Right cardiac atrium (tissue), 5 donors: ENCODE measurements around the gene IL24. TPM values are rescaled to one million over a fixed set of nuclear protein-coding genes. Genes with fewer than 3 reads are reported as not detected.
"Not testable (repeated sequence)": the region's sequence is repeated elsewhere in the genome, so short reads cannot be mapped to it uniquely, and the experiment has no call there.

Experiments
- ATAC-seq, 2 donors: fragments of 200-7000 bp; cut with Tn5 transposase; one replicate each; pipeline versions ENCODE4 v1.8.0 to v1.9.1; 2020; ENCODE audit warnings: moderate library complexity in 2 of 2, mild to moderate bottlenecking in 1 of 2
- DNase-seq, 3 donors: peaks; one replicate each; pipeline ENCODE4 v3.0.0-alpha.2; 2020
- H3K27ac ChIP-seq: one replicate; pipeline ENCODE4 v1.5.1; 2013; ENCODE audit warnings: mild to moderate bottlenecking, low read length, control low read depth, moderate library complexity
- H3K27me3 ChIP-seq: one replicate; pipeline ENCODE4 v1.6.1; 2013; ENCODE audit not compliant: control insufficient read depth, insufficient read depth
- H3K4me1 ChIP-seq: one replicate; pipeline ENCODE4 v1.6.1; 2013; ENCODE audit warnings: low read length; ENCODE audit not compliant: control insufficient read depth, insufficient read depth
- H3K4me3 ChIP-seq: one replicate; pipeline ENCODE4 v1.5.1; 2013; ENCODE audit warnings: low read length, control low read depth
- H3K9me3 ChIP-seq: one replicate; pipeline ENCODE4 v1.6.1; 2013; ENCODE audit warnings: low read length; ENCODE audit not compliant: control insufficient read depth
- WGBS: extraction: QIAGEN DNeasy Blood & Tissue Kit; methylation state at CpG from one replicate; pipeline ENCODE4 v1.1.7; 2013; 5-methylcytosine and 5-hydroxymethylcytosine counted together
- intact Hi-C, 4 donors: fragments of 100-400 bp; cut with DNase I; formaldehyde crosslinking; loops; one replicate each; pipeline versions ENCODE4 v1.11.0 to v1.14.0; 2022 to 2023
- long read RNA-seq, 4 donors: library from polyadenylated mRNA; unstranded; transcript quantifications; one replicate each; pipeline ENCODE4 v2.0.0, GENCODE V29; 2020 to 2021
- polyA plus RNA-seq: library from polyadenylated mRNA; stranded (reverse); fragments of 200-250 nt; gene quantifications from one replicate; pipeline ENCODE4 v1.2.3, GENCODE V29; 2013
- total RNA-seq, 4 donors: library from RNA; stranded (reverse); fragmentation: NEBNext Ultra II Directional; extraction: Animal tissue kit (Norgen Biotek cat#: 25700); gene quantifications; one replicate each; pipeline ENCODE4 v1.2.1, GENCODE V29; 2021
- donor health status: healthy with polysubstance abuse.
- donor health status: DM: no; HTN: yes; CAD: no.
- donor health status: DM: no; HTN: no; CAD: no.
- donor health status: DM: no; HTN: yes; CAD: no; lungs with severe emphysema.
- donor health status: DM: yes; HTN: yes; CAD: no.

IL24 gene
- total RNA-seq = not detected
- polyA plus RNA-seq = not detected
- long read RNA-seq, donor 1 = 0 reads
- long read RNA-seq, donor 2 = 0 reads
- long read RNA-seq, donor 3 = 0 reads
- long read RNA-seq, donor 4 = 0 reads

GRCh38 chr1:206897175-206897574, at the start of gene IL24:
Gene IL24 (plus strand): TSS chr1:206897443. CDS start chr1:206897833, 390 bp downstream.
- H3K27ac ChIP-seq = no peak within 1 kb of the TSS
- H3K4me3 ChIP-seq = no peak within 1 kb of the TSS
- H3K27me3 ChIP-seq = no peaks in the 10 kb centered on the region
- WGBS = 73% methylated on average over 4 of the region's 4 CpGs
- ATAC-seq = no peak
- DNase-seq = no peak
- intact Hi-C loops = no loop called here
- no peaks in the 10 kb centered on the region for H3K4me1 ChIP-seq
- H3K9me3 ChIP-seq = no peaks in the 10 kb centered on the region

- Histone ChIP-seq H3K4me3 (no peak overlapping the region), H3K27ac (no peak overlapping the region), H3K9me3 (no peaks in the 10 kb centered on the region), H3K4me1 (peaks cover 2% of the 10 kb centered on the region), H3K27me3 (no peaks in the 10 kb centered on the region)
- DNase-seq = no peak
- intact Hi-C loops = no loop called here
- 90% methylated on average over 1 of the region's 1 CpG for WGBS
- ATAC-seq = no peak
Measured at GRCh38 chr1:206847946-206848345, 49.3 kb upstream of the IL24 start.

GRCh38 chr1:206850401-206850800, 46.8 kb upstream of the IL24 start:
- no peaks in the 10 kb centered on the region for H3K9me3 ChIP-seq

GRCh38 chr1:206851341-206852010, 45.8 kb upstream of the IL24 start:
- Histone ChIP-seq H3K27ac (no peak overlapping the region), H3K27me3 (no peaks in the 10 kb centered on the region), H3K9me3 (no peaks in the 10 kb centered on the region), H3K4me1 (peaks cover 2% of the 10 kb centered on the region), H3K4me3 (no peak overlapping the region)
- intact Hi-C loops = no loop called here
- DNase-seq (no peak), ATAC-seq (no peak)
- WGBS = 67% methylated on average over 5 of the region's 5 CpGs

More at GRCh38 chr1:206850401-206850800, 46.8 kb upstream of the IL24 start:
- ATAC-seq (no peak), DNase-seq (no peak)
- Histone ChIP-seq H3K4me3 (no peak overlapping the region), H3K27ac (no peak overlapping the region), H3K27me3 (no peaks in the 10 kb centered on the region), H3K4me1 (peaks cover 2% of the 10 kb centered on the region)
- 86% methylated on average over 2 of the region's 2 CpGs for WGBS
- intact Hi-C loops = no loop called here

- intact Hi-C loops, DNase-seq, H3K27ac ChIP-seq, H3K4me3 ChIP-seq, H3K9me3 ChIP-seq, H3K27me3 ChIP-seq, ATAC-seq, H3K4me1 ChIP-seq: not testable (repeated sequence)
- 98% methylated on average over 2 of the region's 2 CpGs for WGBS
Measured at GRCh38 chr1:206852662-206853061, 44.6 kb upstream of the IL24 start.

GRCh38 chr1:206853696-206854095, 43.5 kb upstream of the IL24 start:
- H3K27me3 ChIP-seq, intact Hi-C loops, ATAC-seq, DNase-seq, H3K4me1 ChIP-seq, H3K9me3 ChIP-seq, H3K4me3 ChIP-seq, H3K27ac ChIP-seq: not testable (repeated sequence)

GRCh38 chr1:206854401-206855129, 42.7 kb upstream of the IL24 start:
- intact Hi-C loops = no loop called here
- no peak overlapping the region for H3K27ac ChIP-seq
- DNase-seq (no peak), ATAC-seq (no peak)
- WGBS = 72% methylated on average over 3 of the region's 3 CpGs
- no peaks in the 10 kb centered on the region for H3K4me1 ChIP-seq
- H3K27me3 ChIP-seq = no peaks in the 10 kb centered on the region
- no peak overlapping the region for H3K4me3 ChIP-seq
- H3K9me3 ChIP-seq = no peaks in the 10 kb centered on the region

- ATAC-seq = no peak
- Histone ChIP-seq H3K4me1 (no peaks in the 10 kb centered on the region), H3K27ac (no peak overlapping the region), H3K27me3 (no peaks in the 10 kb centered on the region), H3K9me3 (no peaks in the 10 kb centered on the region), H3K4me3 (no peak overlapping the region)
- intact Hi-C loops = no loop called here
- no peak for DNase-seq
- WGBS = 88% methylated on average over 2 of the region's 2 CpGs
Measured at GRCh38 chr1:206855859-206856258, 41.4 kb upstream of the IL24 start.

- Histone ChIP-seq H3K9me3 (no peaks in the 10 kb centered on the region), H3K4me3 (no peak overlapping the region), H3K4me1 (no peaks in the 10 kb centered on the region), H3K27me3 (no peaks in the 10 kb centered on the region), H3K27ac (no peak overlapping the region)
- ATAC-seq (no peak), DNase-seq (peak in 1 of 3 donors; percentile 46)
- intact Hi-C loops = no loop called here
- 93% methylated on average over 5 of the region's 5 CpGs for WGBS
Measured at GRCh38 chr1:206856674-206857464, 40.4 kb upstream of the IL24 start.

GRCh38 chr1:206859082-206859521, 38.1 kb upstream of the IL24 start:
- H3K27me3 ChIP-seq = no peaks in the 10 kb centered on the region
- DNase-seq (no peak), ATAC-seq (peak; percentile 14 to 40)
- no peaks in the 10 kb centered on the region for H3K9me3 ChIP-seq
- no peak overlapping the region for H3K27ac ChIP-seq
- WGBS = 47% methylated on average over 5 of the region's 5 CpGs
- H3K4me3 ChIP-seq = no peak overlapping the region
- intact Hi-C loops = no loop called here
- H3K4me1 ChIP-seq = no peaks in the 10 kb centered on the region

GRCh38 chr1:206860165-206860564, 37.1 kb upstream of the IL24 start:
- WGBS = 85% methylated on average over 4 of the region's 4 CpGs
- DNase-seq = no peak
- no peaks in the 10 kb centered on the region for H3K9me3 ChIP-seq
- intact Hi-C loops = loop anchor here in 1 of 4 donors (5.0 kb wide), 1 partner anchor 52 kb away; no protein-coding TSS in a partner anchor
- no peaks in the 10 kb centered on the region for H3K4me1 ChIP-seq
- H3K27me3 ChIP-seq = no peaks in the 10 kb centered on the region
- no peak for ATAC-seq
- no peak overlapping the region for H3K27ac ChIP-seq
- no peak overlapping the region for H3K4me3 ChIP-seq
